A549 (cell line): Measurements from ENCODE around the gene PTGES3L.

ENCODE experiments used
- CTCF ChIP-seq: fragments of >200 bp; sonication (Bioruptor Twin); formaldehyde crosslinking; IDR thresholded peaks from 3 replicates; pipeline ENCODE4 v1.5.1; 2016
- EP300 ChIP-seq, 2 experiments: fragments of >200 bp; sonication (Bioruptor Twin); formaldehyde crosslinking; IDR thresholded peaks; 2 replicates in 1 of 2; 3 replicates in 1 of 2; pipeline ENCODE4 v1.6.1; 2016 to 2017
- ESRRA ChIP-seq: fragments of 150-350 bp; IDR thresholded peaks from 2 replicates; pipeline ENCODE4 v1.6.1; 2014; ENCODE audit warnings: mild to moderate bottlenecking, low read length, borderline replicate concordance
- GATA3 ChIP-seq: IDR thresholded peaks from 2 replicates; pipeline ENCODE4 v1.6.1; 2012; ENCODE audit warnings: borderline replicate concordance
- POLR2A ChIP-seq: IDR thresholded peaks from 2 replicates; pipeline ENCODE4 v1.6.1; 2012; ENCODE audit warnings: mild to moderate bottlenecking, low read length

- no peak for TF ChIP-seq EP300 (IDR thresholded peaks at IDR 0.05)
- TF ChIP-seq GATA3, result no peak
- TF ChIP-seq POLR2A, result no peak
- TF ChIP-seq CTCF, result no peak
- TF ChIP-seq ESRRA, result no peak
These were observed 34.3 kb upstream of the PTGES3L start for GRCh38 chr17:43014020-43014648.
